HUES6 (cell line): ENCODE measurements around the gene WDR3.

Source experiments
- H3K27ac ChIP-seq: 2 replicates; pipeline ENCODE4 v1.7.0; 2013; ENCODE audit warnings: low read depth, mild to moderate bottlenecking, low read length, inconsistent platforms
- H3K27me3 ChIP-seq: 2 replicates; pipeline ENCODE4 v1.6.1; 2013; ENCODE audit warnings: low read length; ENCODE audit not compliant: control insufficient read depth, insufficient read depth
- H3K36me3 ChIP-seq: 2 replicates; pipeline ENCODE4 v1.6.1; 2013; ENCODE audit warnings: low read length; ENCODE audit not compliant: control insufficient read depth, insufficient read depth
- H3K4me1 ChIP-seq: 2 replicates; pipeline ENCODE4 v1.6.1; 2013; ENCODE audit warnings: low read length; ENCODE audit not compliant: control insufficient read depth, insufficient read depth
- H3K4me3 ChIP-seq: 2 replicates; pipeline ENCODE4 v1.5.1; 2013; ENCODE audit warnings: low read depth, low read length
- H3K9ac ChIP-seq: one replicate; pipeline ENCODE4 v1.6.1; 2013; ENCODE audit warnings: mild to moderate bottlenecking, low read length
- H3K9me3 ChIP-seq: 2 replicates; pipeline ENCODE4 v1.6.1; 2013; ENCODE audit warnings: low read depth, low read length; ENCODE audit not compliant: control insufficient read depth, insufficient read depth

The WDR3 gene

GRCh38 chr1:118004312-118004711 lies 74.8 kb downstream of the WDR3 start:
- no peaks in the 10 kb centered on the region for H3K9me3 ChIP-seq
- no peaks in the 10 kb centered on the region for H3K36me3 ChIP-seq
- H3K4me1 ChIP-seq: no peaks in the 10 kb centered on the region
- H3K9ac ChIP-seq: no peak overlapping the region
- H3K27me3 ChIP-seq: no peaks in the 10 kb centered on the region
- no peak overlapping the region for H3K4me3 ChIP-seq
- H3K27ac ChIP-seq: no peak overlapping the region

DNA sequence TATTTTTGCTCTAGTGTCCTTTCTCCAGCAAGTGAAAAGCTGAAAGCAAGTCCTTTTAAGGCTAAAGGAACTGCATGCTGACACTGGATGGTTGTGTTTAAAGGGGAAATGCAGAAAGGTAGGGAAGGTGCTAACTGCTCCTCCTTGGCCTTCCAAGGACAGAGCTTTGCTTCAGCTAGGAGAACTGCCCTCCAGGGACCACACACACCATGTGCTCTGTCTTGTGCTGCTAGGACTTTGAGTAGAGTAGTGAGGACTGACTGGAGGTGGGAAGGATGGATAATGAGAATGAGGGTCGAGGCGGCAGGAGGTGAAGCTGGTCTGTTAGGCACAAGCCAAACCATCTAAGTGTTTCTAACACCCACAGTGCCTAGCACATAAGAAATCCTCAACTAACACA lies 77.9 kb downstream of the WDR3 start:
- H3K9ac ChIP-seq: no peak overlapping the region
- H3K4me3 ChIP-seq: no peak overlapping the region
- H3K36me3 ChIP-seq: no peaks in the 10 kb centered on the region
- no peaks in the 10 kb centered on the region for H3K9me3 ChIP-seq
- H3K27me3 ChIP-seq: no peaks in the 10 kb centered on the region
- H3K4me1 ChIP-seq: no peaks in the 10 kb centered on the region
- no peak overlapping the region for H3K27ac ChIP-seq

- H3K4me1 ChIP-seq: no peaks in the 10 kb centered on the region
- H3K9ac ChIP-seq: no peak overlapping the region
- H3K9me3 ChIP-seq: no peaks in the 10 kb centered on the region
- no peak overlapping the region for H3K27ac ChIP-seq
- no peak overlapping the region for H3K4me3 ChIP-seq
- H3K27me3 ChIP-seq: no peaks in the 10 kb centered on the region
- no peaks in the 10 kb centered on the region for H3K36me3 ChIP-seq
Measured at GRCh38 chr1:118008011-118008410, 78.5 kb downstream of the WDR3 start.

DNA sequence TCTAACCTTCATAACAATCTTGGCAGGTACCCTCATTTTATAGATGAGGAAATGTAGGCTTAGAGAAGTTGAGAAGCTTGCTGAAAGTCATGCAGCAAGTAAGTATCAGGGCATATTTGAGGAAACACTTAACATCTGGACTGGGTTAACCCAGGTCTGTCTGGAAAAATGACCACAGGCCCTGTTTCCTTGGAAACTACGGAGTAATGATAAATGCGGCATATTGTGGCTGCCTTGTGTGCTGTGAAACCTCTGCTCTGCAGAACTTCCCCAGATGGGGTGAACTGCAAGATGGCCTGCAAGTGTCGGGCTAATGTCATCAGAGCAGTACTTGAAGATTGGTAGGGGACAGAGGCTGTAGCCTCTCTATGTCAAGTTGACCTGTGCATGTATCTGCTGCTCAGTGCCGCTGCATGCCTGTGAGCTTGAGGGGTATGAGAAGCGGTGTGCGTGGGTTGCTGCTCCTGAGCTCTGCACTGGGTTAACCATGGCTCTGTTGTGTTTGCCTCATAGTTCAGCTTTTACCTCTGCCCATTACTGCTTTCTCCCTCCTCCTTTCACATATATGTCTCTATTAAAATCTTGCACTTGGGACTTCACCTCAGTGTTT lies 83.1 kb downstream of the WDR3 start:
- H3K9me3 ChIP-seq: no peaks in the 10 kb centered on the region
- no peak overlapping the region for H3K4me3 ChIP-seq
- H3K36me3 ChIP-seq: no peaks in the 10 kb centered on the region
- H3K9ac ChIP-seq: no peak overlapping the region
- no peaks in the 10 kb centered on the region for H3K4me1 ChIP-seq
- H3K27me3 ChIP-seq: no peaks in the 10 kb centered on the region
- no peak overlapping the region for H3K27ac ChIP-seq

GRCh38 chr1:118013336-118013735 lies 83.8 kb downstream of the WDR3 start:
- Histone ChIP-seq H3K36me3 (no peaks in the 10 kb centered on the region), H3K9ac (no peak overlapping the region), H3K27me3 (no peaks in the 10 kb centered on the region), H3K4me1 (no peaks in the 10 kb centered on the region), H3K27ac (no peak overlapping the region), H3K9me3 (no peaks in the 10 kb centered on the region), H3K4me3 (no peak overlapping the region)

DNA sequence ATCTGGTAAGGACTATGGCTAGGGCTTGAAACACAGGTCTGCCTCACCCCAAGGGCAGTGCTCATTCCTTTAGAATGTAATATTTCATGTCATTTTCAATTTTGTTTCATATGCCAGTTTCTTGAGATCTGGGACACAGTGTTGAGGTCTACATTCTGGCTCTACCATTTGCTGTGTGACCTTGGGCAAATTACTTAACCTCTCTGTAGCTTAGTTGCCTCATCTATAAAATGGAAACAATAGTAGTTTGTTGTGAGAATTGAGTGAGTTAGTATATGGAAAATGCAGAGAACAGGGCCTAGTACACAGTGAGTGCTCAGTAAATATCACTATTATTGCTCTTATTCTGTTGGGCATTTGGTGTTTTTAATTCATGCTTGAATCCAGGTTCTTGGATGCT lies 84.4 kb downstream of the WDR3 start:
- Histone ChIP-seq H3K9me3 (no peaks in the 10 kb centered on the region), H3K9ac (no peak overlapping the region), H3K4me1 (no peaks in the 10 kb centered on the region), H3K36me3 (no peaks in the 10 kb centered on the region), H3K4me3 (no peak overlapping the region), H3K27ac (no peak overlapping the region), H3K27me3 (no peaks in the 10 kb centered on the region)
